CD1c-positive myeloid dendritic cell (primary cell): ENCODE data around the gene PDLIM7.

Source experiments
- DNase-seq: peaks from one replicate; pipeline ENCODE4 v3.0.0-alpha.2; 2016; ENCODE audit errors: extremely low spot score

PDLIM7 gene

DNA sequence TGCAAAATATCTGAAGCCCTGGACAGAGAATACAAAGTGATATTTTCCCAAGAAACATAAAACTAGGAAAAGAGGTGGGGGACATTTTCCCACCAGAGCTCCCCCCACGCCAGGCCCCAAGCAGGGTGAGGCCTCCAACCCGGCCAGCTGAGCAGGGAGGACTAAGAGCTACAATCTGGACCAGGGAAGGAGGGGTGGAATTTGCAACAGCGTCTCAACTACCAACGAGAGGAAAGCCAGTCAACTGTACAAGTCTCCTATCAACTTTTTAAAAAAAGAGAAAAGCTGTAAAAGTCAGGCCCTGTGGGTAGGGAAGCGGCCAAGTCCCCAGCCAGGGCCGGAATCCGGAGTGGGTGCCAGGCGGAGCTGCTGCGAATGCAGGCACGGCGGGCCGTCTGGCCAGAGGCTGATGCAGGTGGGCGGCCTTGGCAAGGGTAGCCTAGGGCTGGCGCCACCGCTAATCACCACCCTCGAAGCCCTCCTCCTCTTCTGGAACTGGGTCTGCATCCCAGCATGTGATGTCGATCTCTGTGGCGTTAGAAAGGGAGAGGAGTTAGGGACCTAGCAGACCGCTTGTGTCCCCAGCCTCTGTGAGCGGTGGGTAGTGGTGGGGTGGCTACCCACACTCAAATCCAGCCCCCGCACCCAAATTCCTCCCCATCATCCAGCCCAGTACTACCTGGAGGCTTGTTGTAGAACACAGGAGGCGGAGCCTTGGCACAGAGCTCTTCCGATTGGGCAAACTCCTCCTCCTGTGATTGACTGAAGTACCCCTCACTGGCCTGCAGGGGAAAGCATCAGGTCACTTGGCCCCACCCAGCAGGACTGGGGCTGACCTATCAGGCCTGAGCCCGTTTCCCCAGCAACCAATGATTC is 40.2 kb downstream of the PDLIM7 start:
- peak; percentile 96 for DNase-seq

DNA sequence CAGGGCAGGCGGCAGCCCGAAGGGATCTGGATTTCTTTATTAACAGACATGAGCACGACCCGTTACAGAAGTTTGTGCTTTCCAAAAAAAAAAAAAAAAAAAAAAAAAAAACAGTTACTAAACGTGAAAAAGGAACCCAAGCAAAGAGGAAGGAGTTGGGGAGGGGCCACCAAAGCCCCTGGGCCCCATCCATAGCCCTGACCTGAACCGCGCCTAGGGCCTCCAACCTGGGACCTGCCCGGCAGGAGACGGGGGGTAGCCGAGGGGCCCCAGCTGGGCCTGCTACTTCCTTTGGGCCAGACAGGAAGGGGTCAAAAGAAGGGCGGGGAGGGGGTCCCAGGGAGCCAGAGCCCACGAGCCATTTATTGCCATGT is 40.8 kb downstream of the PDLIM7 start:
- no peak for DNase-seq

DNA sequence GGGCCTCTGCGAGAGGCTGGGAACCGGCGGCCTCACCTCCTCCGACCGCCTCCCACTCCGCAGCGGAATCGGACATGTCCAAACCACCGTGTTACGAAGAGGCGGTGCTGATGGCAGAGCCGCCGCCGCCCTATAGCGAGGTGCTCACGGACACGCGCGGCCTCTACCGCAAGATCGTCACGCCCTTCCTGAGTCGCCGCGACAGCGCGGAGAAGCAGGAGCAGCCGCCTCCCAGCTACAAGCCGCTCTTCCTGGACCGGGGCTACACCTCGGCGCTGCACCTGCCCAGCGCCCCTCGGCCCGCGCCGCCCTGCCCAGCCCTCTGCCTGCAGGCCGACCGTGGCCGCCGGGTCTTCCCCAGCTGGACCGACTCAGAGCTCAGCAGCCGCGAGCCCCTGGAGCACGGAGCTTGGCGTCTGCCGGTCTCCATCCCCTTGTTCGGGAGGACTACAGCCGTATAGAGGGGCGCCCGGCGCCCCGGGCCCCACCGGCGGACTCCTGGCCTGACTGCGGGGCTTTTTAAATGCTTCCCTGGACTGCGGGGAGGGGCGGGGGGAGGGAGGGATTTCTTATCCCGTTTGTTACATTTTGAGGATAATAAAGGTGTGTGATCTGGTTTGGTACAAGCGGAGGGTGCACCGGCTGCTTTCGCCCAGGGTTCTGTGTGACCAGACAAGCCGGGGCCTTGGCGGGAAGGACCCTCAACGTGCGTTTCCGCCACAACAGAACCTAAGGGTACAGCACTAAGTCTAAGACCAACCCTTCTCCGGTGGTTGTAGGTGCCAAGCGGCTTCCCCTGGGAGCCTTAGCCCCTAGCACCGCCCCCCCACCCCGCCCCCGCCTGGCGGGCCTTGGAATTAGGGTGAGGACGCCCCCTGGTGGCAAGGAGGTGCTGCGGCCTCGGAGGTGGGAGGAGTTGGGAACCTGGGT is 41.5 kb downstream of the PDLIM7 start:
- DNase-seq = peak; percentile 95

DNA sequence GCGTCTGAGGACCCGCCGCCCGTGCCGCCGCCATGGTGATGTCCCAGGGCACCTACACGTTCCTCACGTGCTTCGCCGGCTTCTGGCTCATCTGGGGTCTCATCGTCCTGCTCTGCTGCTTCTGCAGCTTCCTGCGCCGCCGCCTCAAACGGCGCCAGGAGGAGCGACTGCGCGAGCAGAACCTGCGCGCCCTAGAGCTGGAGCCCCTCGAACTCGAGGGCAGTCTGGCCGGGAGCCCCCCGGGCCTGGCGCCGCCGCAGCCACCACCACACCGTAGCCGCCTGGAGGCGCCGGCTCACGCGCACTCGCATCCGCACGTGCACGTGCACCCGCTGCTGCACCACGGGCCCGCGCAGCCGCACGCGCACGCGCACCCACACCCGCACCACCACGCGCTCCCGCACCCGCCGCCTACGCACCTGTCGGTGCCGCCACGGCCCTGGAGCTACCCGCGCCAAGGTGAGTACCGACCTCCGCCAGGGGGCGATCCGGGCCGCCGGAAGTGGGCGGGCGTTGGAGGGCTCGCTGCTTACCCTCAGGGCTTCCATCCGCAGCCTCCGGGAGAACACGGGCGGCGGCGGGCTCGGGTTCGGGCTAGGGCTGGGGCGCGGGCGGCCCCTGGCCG is 42.3 kb downstream of the PDLIM7 start:
- peak; percentile 75 for DNase-seq

DNA sequence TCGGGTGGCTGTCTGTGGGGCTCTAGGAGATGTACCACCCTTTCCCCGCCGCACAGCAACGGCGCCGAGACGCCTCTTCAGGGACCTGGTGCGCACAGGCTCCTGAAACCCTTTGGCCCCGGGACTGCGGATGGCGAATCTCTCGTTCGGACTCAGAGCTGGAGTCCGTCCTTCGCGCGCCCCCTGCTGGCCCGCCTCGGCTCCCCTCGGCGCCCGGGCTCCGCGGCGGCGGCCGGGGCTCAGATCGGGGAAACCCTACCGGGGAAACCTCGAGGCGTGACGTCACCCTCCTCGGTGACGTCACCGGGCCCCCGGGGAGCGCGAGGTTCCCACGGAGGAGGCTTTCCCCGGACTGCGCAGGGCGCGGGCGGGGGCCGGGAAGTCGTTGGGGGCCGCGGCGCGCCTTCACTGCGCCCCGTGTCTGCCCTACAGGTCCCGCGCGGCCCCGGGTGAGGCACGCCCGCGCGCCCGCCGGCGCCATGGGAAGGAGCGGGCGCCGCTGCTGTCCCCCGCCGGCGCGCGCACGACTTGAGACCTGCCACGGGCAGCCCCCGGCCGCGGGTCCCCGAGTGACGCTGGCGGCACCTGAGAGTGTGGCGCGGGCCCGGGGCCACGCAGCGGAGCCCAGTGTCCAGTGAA is 42.9 kb downstream of the PDLIM7 start:
- peak; percentile 97 for DNase-seq

DNA sequence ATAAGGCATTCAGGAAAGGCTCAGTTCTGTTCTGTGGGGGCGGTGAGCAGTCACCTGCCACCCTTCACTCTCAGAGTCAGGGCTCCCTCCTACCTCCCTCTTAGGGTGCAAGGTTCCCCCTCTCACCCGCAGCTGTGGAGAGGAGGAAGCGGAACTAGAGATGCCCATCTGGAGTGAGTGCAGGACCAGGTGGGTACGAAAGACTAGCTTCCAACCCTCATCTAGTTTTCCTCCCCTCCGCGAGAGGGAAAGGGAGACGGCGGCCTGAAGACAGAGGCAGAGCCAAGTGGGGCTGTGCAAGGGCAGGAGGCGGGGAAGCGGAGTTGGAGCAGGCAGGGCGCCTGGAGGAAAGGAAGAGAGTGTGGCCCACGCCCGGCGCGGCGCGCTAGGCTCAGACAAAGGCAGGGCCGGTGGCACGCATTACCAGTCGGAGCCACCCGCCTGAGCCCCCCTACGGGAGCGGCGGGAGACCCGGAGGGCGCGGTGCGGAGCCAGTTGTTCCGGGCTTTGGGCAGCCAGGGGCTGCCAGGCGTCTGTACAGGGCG is 43.5 kb downstream of the PDLIM7 start:
- DNase-seq = peak; percentile 54

DNA sequence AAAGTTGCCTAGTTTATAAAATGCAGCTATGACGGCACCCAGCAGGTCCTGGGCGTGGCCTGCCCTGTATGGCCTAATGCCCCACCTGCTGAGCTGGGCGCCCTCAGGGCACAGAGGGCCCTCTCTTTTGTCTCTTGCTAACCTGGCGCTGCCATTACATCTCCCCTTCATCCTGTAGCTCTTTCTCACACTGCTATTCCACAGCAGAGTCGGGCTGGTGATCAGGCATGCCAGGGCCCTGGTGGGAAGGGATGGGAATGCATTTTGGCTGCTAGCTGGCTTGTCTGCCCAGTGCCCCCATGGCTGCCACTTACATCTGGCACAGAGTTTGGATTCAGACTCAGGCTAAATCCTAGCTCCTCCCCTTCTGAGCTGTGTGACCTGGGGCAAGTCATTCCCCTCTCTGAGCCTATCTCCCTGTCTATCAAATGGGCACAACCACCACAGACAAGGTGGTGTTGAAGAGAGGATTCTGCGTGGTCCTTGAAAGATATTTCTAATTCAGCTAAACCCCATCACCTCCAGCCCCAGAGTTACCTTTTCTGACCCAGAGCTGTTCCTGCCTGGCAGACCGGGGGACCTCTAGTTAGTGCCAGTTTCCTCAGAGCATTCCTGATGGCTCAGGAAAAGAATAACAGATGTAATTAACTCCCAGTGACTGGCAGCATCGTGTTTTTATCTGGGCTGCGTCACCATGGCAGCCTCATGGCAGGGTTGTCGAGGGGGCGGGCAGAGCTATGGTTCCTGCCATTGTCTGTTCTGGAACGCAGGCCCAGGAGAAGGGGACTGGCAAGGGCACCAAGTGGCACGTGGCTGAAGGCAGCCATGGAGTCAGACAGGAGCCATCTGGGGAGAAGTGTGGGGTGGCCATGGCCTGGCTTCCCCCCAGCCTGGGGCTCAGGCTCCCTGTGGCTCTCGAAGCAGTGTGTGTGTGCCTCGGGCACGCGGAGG is 44.4 kb downstream of the PDLIM7 start:
- no peak for DNase-seq

DNA sequence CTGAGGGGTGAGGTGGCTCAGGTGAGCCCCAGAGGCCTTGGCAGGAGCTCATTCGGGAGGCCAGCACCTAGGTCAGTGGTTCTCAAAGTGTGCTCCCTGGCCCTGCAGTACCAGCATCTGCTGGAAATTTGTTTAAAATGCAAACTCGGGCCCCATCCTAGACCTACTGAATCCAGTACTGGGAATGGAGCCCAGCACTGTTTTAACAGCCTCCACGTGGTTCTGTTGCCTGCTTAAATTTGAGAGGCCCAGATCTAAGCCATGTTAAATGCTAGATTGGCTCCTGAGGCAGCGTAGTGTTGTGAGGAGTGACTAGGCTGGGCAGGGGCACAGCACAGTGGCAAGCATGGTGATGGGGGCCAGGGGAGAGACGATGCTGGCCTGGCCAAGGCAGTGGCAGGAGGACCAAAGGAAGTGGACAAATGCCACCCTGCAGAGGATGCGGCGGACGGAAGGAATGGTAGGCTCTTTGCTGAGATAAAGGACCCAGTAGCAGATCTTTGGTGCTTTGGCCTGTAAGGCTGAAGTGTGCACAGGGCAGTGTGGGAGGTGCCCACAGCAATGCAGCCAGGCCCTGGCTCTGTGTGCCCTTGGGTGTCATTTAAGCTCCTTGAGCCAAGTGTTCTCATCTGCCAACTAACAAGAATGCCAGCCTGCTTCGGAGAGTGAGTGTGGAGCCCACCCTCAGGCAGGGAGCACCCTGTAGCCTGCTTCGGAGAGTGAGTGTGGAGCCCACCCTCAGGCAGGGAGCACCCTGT is 46.6 kb downstream of the PDLIM7 start:
- DNase-seq = no peak

DNA sequence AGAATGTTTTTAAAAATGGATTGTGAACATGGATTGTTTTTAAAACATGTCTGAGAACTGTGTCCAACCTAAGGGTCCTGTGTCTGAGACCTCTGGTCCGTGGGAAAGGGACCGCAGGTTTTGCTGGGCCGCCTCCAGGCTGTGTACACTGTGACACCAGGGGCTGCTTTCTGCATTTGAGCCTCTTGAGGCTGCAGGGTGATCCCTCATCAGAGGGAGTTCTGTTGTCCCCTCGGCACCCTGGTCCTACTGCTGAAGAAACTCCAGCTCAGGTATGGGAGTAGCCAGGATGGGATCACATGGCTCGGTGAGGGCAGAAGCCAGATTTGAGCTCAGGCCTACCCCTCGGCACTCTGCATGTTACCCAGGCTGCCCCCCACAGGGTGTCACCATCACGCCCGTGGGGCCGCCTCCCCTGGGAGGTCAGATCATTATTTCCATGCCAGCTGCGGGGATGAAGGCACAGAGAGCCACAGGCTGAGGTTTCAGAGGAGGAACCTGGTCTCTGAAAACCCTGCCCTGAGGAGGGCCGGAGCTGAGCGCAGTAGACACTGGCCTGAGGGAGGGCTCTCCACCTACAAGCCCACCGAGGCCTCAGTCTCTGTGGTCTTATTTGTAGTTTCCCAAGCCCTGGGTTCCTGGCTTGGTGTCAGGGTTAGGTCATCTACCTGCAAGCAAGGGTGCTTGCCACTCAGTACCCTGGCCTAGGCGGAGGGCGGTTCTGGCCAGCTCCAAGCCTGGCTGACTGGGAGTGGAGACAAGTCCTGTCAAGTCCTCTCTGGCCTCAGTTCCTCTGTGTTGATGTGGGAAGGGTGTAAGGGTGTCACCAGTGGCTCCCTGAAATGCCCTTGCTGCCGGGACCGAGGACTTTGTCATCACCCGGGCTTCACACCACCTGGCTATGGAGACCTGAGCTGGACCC is 48.0 kb downstream of the PDLIM7 start:
- no peak for DNase-seq

DNA sequence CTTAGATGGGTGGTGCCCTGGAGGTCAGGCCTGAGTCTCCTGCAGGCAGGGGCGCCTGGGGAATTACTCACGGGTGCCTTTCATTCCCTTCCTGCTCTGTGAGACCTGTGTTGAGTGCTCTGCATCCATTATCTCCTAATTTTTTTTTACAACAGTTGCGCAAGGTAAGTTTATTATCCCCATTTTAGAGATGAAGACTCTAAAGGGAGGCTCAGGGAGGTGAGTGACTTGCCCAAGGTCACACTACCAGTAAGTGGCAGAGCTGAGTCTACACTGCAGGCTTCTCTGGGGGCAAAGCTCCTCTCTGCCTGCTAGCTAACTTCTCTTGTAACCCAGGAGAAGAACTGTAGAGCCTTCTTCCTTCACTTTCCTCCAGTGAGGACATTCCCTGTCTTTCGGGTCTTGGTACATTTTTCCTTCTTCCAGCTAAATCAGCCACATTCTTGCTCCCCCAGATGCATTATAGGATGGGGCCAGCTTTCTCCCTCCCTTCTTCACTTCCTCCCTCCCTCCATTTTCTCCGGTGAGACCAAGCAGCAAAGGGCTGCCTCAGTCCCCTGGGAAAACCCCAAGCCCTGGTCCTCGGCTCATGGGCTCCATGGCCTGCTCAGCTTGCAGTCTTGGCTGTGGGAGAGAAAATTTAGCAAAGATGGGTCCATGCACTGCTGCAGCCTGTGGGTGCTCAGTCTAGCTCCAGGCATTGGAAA is 49.0 kb downstream of the PDLIM7 start:
- DNase-seq = no peak

DNA sequence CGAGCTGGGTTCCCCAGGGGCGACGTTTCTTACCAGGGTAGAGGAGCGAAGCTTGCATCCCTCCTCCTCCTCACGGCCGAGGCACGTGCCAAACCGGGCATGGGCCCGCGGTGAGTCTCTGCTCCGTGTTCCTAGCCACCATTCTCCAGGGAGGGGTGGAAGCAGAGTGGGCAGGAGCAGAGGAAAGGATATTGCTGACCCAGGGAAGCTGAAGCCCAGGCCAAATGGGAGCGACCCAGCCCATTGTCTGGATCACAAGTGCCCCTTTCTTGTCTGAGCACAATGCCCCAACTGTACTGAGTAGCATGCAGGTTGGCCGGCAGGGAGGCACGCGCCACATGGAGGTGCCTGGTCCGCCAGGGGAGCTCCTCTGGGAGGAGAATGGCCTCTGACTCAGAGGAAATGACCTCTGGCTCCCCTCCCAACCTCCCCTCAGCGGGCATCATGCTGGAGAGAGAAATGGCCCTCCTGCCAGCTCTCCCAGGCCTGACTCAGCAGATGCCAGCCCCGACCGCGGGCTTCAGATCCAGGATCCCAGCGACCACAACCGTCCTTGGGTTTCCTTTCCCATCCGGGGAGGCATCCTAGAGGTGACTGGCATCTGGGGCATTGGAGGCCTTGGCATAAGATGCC is 49.7 kb downstream of the PDLIM7 start:
- peak; percentile 44 for DNase-seq

DNA sequence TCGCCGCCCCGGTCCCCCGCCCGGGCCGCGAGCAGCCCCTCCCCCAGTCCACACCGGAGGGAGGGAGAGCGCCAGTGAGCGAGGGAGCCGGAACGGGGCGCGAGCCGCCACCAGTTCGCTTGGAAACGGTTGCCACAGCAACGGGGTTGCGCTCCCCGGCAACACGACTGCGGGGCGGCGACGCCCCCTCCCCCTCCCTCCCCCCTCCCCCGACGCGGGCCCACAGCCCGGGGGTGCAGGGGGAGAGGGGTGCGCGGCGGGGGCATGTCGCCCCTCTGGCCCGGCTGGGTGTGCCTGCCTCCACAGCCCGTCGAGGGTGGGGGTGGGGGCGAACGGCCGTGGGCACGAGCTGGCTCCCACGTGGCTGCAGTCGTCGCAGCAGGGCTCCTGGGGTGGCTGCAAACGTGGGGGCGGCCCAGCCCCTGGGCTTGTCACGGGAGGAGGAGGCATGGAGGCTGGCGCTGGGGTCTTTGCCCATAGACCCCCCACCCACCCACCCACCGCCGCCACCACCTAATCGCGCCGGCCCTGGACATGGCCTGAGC is 50.3 kb downstream of the PDLIM7 start:
- DNase-seq = peak; percentile 60

DNA sequence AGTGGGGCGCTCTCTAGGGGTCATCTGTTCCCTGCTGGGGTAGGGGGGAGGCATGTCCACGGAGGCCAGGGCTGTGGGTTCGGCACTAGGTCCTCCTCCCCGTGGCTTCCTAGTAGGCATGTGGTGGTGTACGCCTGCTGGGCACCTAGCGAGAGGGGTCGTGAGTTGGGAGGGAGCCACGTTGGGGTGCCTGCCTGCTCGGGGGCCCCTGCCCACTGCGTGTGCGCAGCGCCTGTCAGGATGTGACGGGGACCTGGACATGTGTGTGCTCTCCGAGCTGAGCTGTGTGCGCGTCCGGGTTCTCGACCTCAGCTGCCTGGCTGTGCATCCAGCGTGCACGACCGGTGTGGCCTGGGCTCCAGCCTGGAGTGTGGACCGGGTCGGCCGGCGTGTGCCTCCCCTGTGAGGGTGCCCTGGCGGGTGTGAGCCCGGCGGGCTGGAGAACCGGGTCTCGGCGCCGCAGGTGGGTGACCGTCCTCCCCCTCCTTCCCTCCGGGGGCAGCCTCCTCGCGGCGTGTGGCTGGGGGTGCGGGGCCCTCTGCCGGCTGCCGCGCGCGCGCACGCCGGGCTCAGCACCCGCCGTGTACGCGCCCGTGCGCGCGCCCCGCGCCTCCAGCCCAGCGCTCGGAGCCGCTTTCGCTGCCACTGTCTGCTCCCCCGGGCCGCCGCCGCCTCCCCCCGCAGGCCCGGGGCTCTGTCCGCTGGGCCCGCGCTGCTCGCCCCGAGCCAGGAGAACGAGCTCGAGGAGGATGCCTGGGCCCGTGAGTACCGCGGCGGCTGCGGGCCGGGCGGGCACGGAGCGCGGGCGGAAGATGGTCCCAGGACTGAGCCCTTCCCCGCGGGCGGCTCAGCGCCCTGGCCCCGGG is 51.0 kb downstream of the PDLIM7 start, which contains the start of gene PRR7:
Gene PRR7 (plus strand): TSS at position 615 of the 866 bp plus-strand sequence. CDS start 8,254 bp downstream, outside the sequence.
- DNase-seq = peak; percentile 71

DNA sequence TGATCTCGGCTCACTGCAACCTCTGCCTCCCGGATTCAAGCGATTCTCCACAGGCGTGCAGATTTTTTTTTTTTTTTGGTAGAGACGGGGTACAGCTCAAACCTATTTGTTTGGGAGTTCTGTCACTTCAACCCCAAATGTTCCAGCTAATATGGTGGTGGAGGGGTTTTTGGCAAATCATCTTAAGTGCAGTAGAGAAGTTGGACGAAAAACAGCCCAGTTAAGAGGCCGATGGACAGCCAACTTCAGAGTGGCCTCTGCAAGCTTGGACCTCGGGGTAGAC is 51.5 kb downstream of the PDLIM7 start:
- DNase-seq = no peak

DNA sequence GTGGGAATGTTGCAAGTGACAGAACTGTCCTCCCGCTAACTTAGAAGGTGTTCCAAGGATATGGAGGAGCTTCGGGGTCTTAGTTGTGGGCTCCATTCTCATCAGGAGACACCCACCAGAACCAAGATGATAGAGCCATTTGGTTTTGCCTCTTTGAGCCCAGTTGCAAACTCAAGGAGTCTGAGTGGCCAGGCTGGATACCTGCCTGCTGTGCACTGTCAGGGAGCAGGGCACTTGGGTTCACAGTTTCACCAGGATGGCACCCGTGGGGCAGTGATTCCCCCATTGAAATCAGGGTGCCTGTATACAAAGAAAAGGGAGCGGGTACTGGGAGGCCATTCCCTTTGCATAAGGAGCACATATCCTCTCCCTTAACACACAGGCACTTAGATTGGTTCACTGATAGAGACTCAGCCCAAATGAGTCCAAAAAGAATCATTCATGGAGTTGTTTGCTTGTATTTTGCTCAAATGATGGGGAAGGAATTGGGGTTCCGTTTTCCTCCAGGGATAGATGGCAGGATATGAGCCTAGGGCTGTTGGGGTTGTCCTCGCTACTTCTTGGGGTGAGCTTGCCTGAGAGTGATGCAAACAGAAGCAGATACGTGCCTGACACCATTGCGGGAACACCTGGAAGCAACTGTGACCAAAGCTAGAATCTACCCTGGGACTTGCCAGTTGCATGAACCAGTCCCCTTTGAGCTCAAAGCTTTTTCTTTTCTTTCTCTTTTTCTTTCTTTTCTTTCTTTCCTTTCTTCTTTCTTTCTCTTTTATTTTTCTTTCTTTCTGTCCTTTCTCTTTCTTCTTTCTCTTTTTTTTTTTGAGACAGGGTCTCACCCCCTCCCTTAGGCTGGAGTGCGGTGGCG is 52.1 kb downstream of the PDLIM7 start:
- no peak for DNase-seq
